Aorta (tissue), 5 donors: ENCODE measurements around the gene PKD1. TPM values are rescaled to one million over a fixed set of nuclear protein-coding genes. Genes with fewer than 3 reads are reported as not detected.
A peak's percentile ranks its signal among the peaks of the same experiment; 100 is the strongest.

ENCODE experiments used
- ATAC-seq: fragments of 200-7000 bp; cut with Tn5 transposase; one replicate; pipeline ENCODE4 v1.9.1; 2022; ENCODE audit warnings: moderate library complexity; ENCODE audit not compliant: low FRiP score
- DNase-seq, 2 donors: peaks; one replicate each; pipeline ENCODE4 v3.0.0-alpha.2; 2020
- H3K27ac ChIP-seq, 2 donors: one replicate each; pipeline ENCODE4 v1.5.1; 2013; ENCODE audit warnings: low read length in 2 of 2, mild to moderate bottlenecking in 2 of 2, moderate library complexity in 2 of 2, control low read depth in 1 of 2, inconsistent platforms in 1 of 2, low read depth in 1 of 2
- H3K27me3 ChIP-seq, 2 donors: one replicate each; pipeline ENCODE4 v1.6.1; 2013; ENCODE audit warnings: control low read depth in 1 of 2, low read length in 1 of 2, mild to moderate bottlenecking in 1 of 2, moderate library complexity in 1 of 2; ENCODE audit not compliant: insufficient read depth in 2 of 2, control insufficient read depth in 1 of 2
- H3K36me3 ChIP-seq, 2 donors: one replicate each; pipeline ENCODE4 v1.6.1; 2013; ENCODE audit warnings: control low read depth in 1 of 2, low read length in 1 of 2, mild to moderate bottlenecking in 1 of 2; ENCODE audit not compliant: insufficient read depth in 2 of 2, control insufficient read depth in 1 of 2
- H3K4me1 ChIP-seq, 2 donors: one replicate each; pipeline ENCODE4 v1.6.1; 2013; ENCODE audit warnings: low read length in 2 of 2, control low read depth in 1 of 2, mild to moderate bottlenecking in 1 of 2, moderate library complexity in 1 of 2; ENCODE audit not compliant: insufficient read depth in 2 of 2, control insufficient read depth in 1 of 2
- H3K4me3 ChIP-seq, 2 donors: one replicate each; pipeline ENCODE4 v1.5.1; 2013; ENCODE audit warnings: low read length in 2 of 2, control low read depth in 1 of 2, mild to moderate bottlenecking in 1 of 2
- H3K9me3 ChIP-seq: one replicate; pipeline ENCODE4 v1.6.1; 2013; ENCODE audit warnings: mild to moderate bottlenecking, low read length; ENCODE audit not compliant: control insufficient read depth
- WGBS, 2 donors: extraction: QIAGEN DNeasy Blood & Tissue Kit; methylation state at CpG; one replicate each; pipeline ENCODE4 v1.1.7; 2013; 5-methylcytosine and 5-hydroxymethylcytosine counted together
- intact Hi-C, 2 donors: fragments of 100-400 bp; cut with DNase I; formaldehyde crosslinking; loops; one replicate each; pipeline versions ENCODE4 v1.14.2 to v1.15.0; 2022
- polyA plus RNA-seq, 2 donors: library from polyadenylated mRNA; stranded (reverse); fragments of 200-250 nt; gene quantifications; one replicate each; pipeline ENCODE4 v1.2.3, GENCODE V29; 2013
- total RNA-seq, 2 donors: library from RNA; stranded (reverse); fragmentation: NEBNext Ultra II Directional; extraction: Animal tissue kit (Norgen Biotek cat#: 25700); gene quantifications; one replicate each; pipeline ENCODE4 v1.2.1, GENCODE V29; 2021
- donor health status: healthy with polysubstance abuse.
- donor health status: Bipolar disorder and iron deficiency.
- donor health status: DM: no; HTN: no; CAD: no.
- donor health status: DM: no; HTN: no; CAD: no.
- donor health status: DM: yes; HTN: yes; CAD: no.

The PKD1 gene
- total and polyA plus RNA-seq, 4 donors, result 42.8 to 337 (median 297) TPM

DNA sequence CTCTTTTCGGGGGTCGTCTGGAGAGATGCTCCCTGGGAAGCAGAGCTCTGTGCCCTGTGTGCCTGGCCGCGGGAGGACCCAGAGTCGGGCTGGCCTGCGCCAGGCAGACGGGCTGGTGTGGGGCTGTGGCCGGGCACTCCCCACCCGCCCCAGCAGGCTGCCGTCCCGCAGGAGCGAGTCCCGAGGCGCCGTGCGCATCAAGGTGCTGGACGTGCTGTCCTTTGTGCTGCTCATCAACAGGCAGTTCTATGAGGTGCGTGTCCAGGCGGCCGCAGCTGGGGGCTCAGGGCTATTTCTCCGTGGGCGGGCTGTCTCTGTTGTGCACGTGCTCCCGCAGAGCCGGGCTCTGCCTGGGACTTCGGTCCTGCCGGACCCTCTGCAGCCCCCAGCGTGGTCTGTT lies 72.9 kb downstream of the PKD1 start:
- H3K27me3 ChIP-seq, result no peaks in the 10 kb centered on the region
- no peak overlapping the region for H3K27ac ChIP-seq
- peaks cover 0 to 2% of the 10 kb centered on the region in 2 donors for H3K36me3 ChIP-seq
- no peak overlapping the region for H3K4me3 ChIP-seq
- DNase-seq (no peak), ATAC-seq (peak; percentile 15)
- no peaks in the 10 kb centered on the region for H3K9me3 ChIP-seq
- WGBS, 2 donors, result 95% methylated on average over 27 to 28 of the region's 28 CpGs
- no peaks in the 10 kb centered on the region for H3K4me1 ChIP-seq
- intact Hi-C loops, result no loop called here

DNA sequence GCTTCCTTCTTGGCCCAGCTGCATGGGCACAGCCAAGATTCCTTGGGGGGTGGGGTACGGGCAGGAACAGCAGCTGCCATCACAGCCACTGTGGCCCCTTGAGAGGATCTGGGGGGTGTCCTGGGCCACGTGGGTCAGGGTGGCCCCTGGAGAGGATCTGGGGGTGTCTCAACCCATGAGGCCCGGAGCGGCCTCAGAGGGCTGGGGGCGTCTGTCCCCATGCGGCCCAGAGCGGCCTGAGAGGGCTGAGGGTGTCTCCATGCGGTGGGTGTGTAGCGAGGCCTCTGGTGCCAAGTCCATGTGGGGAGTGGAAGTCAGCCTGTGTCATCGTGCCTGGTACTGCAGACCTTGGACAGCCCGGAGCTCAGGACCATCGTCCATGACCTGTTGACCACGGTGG lies 74.2 kb downstream of the PKD1 start:
- ATAC-seq (no peak), DNase-seq (no peak)
- H3K4me3 ChIP-seq, result no peak overlapping the region
- no peak overlapping the region for H3K27ac ChIP-seq
- intact Hi-C loops, result no loop called here
- 90 to 92% methylated on average over 13 of the region's 13 CpGs for WGBS, 2 donors
- no peaks in the 10 kb centered on the region for H3K9me3 ChIP-seq
- peaks cover 0 to 2% of the 10 kb centered on the region in 2 donors for H3K36me3 ChIP-seq
- H3K4me1 ChIP-seq, result no peaks in the 10 kb centered on the region
- H3K27me3 ChIP-seq, result no peaks in the 10 kb centered on the region

- Histone ChIP-seq H3K27ac (no peak overlapping the region), H3K27me3 (no peaks in the 10 kb centered on the region), H3K4me1 (no peaks in the 10 kb centered on the region), H3K36me3 (peaks cover 0 to 2% of the 10 kb centered on the region in 2 donors), H3K9me3 (no peaks in the 10 kb centered on the region), H3K4me3 (no peak overlapping the region)
- DNase-seq, result no peak
- 92% methylated on average over 16 to 18 of the region's 18 CpGs for WGBS, 2 donors
- intact Hi-C loops, result no loop called here
- no peak for ATAC-seq
These were observed 74.7 kb downstream of the PKD1 start for GRCh38 chr16:2061023-2061422.

DNA sequence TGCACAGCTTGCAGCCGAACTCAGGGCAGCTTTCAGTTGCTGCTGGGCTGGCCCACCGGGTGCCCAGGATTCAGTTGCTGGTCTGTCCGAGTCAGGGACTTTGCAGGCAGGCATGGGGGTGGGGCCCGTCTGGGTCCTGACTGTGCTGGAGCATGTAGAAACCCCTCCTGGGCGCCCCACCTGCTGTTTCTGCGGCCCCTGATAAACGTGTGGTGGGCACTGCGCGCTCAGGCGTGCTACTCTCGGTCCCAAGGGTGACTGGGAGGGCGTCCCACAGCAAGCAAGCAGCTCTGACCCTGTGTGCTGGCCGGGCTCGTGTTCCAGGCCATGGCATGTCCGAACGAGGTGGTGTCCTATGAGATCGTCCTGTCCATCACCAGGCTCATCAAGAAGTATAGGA lies 75.4 kb downstream of the PKD1 start:
- Histone ChIP-seq H3K36me3 (peaks cover 0 to 2% of the 10 kb centered on the region in 2 donors), H3K4me3 (no peak overlapping the region), H3K4me1 (no peaks in the 10 kb centered on the region), H3K9me3 (no peaks in the 10 kb centered on the region), H3K27ac (no peak overlapping the region), H3K27me3 (no peaks in the 10 kb centered on the region)
- WGBS, 2 donors, result 80 to 86% methylated on average over 17 of the region's 17 CpGs
- ATAC-seq, result no peak
- DNase-seq, result no peak
- intact Hi-C loops, result no loop called here

DNA sequence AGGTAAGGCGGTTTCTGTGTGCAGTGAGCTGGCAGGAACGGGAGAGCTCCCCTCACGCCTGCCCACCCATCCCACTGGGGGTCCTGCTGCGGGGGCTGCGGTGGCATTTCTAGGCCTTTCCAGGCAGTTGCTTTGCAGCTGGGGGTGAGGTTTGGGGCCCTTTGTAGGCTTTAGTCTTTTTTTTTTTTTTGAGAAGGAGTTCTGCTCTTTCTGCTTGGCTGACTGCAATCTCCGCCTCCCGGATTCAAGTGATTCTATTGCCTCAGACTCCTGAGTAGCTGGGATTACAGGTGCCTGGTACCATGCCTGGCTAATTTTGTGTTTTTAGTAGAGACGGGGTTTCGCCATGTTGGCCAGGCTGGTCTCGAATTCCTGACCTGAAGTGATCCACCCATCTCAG lies 76.8 kb downstream of the PKD1 start:
- H3K4me3 ChIP-seq, result no peak overlapping the region
- no peak for ATAC-seq
- no peaks in the 10 kb centered on the region for H3K4me1 ChIP-seq
- peaks cover 0 to 4% of the 10 kb centered on the region in 2 donors for H3K36me3 ChIP-seq
- intact Hi-C loops, result no loop called here
- no peak overlapping the region for H3K27ac ChIP-seq
- H3K9me3 ChIP-seq, result no peaks in the 10 kb centered on the region
- no peak for DNase-seq
- 94 to 95% methylated on average over 10 of the region's 10 CpGs for WGBS, 2 donors
- no peaks in the 10 kb centered on the region for H3K27me3 ChIP-seq

DNA sequence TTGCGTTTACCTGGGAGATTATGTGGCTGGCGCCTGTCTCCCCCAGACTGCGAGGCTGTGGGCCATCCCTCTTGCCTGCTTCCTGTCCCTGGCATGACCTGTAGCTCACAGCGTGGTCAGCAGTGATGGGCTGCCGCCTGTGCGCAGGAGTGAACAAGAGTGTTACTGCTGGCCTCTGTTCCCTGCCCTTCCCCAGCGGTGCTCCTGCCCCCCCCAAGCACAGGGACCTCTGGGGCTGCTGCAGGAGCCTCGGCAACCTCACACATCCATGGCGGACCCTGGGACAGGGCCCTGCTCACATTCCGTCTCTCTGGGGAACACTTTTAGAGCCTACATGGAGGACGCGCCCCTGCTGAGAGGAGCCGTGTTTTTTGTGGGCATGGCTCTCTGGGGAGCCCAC lies 77.3 kb downstream of the PKD1 start:
- Histone ChIP-seq H3K4me3 (no peak overlapping the region), H3K4me1 (no peaks in the 10 kb centered on the region), H3K27ac (no peak overlapping the region), H3K9me3 (no peaks in the 10 kb centered on the region), H3K36me3 (peaks cover 0 to 7% of the 10 kb centered on the region in 2 donors), H3K27me3 (no peaks in the 10 kb centered on the region)
- intact Hi-C loops, result no loop called here
- 84 to 87% methylated on average over 13 of the region's 13 CpGs for WGBS, 2 donors
- DNase-seq (no peak), ATAC-seq (no peak)

- Histone ChIP-seq H3K27me3 (no peaks in the 10 kb centered on the region), H3K36me3 (peaks cover 0 to 6% of the 10 kb centered on the region in 2 donors), H3K9me3 (no peaks in the 10 kb centered on the region), H3K4me3 (no peak overlapping the region), H3K4me1 (no peaks in the 10 kb centered on the region), H3K27ac (no peak overlapping the region)
- intact Hi-C loops, result no loop called here
- no peak for DNase-seq
- ATAC-seq, result no peak
- 89 to 92% methylated on average over 10 of the region's 10 CpGs for WGBS, 2 donors
These were observed 78.3 kb downstream of the PKD1 start for GRCh38 chr16:2057438-2057837.

- H3K27ac ChIP-seq, result no peak overlapping the region
- DNase-seq (no peak), ATAC-seq (no peak)
- no peak overlapping the region for H3K4me3 ChIP-seq
- H3K4me1 ChIP-seq, result no peaks in the 10 kb centered on the region
- H3K27me3 ChIP-seq, result no peaks in the 10 kb centered on the region
- H3K9me3 ChIP-seq, result no peaks in the 10 kb centered on the region
- peaks cover 0 to 6% of the 10 kb centered on the region in 2 donors for H3K36me3 ChIP-seq
- 86 to 88% methylated on average over 19 of the region's 19 CpGs for WGBS, 2 donors
- intact Hi-C loops, result no loop called here
These were observed 78.9 kb downstream of the PKD1 start for GRCh38 chr16:2056681-2057407.

DNA sequence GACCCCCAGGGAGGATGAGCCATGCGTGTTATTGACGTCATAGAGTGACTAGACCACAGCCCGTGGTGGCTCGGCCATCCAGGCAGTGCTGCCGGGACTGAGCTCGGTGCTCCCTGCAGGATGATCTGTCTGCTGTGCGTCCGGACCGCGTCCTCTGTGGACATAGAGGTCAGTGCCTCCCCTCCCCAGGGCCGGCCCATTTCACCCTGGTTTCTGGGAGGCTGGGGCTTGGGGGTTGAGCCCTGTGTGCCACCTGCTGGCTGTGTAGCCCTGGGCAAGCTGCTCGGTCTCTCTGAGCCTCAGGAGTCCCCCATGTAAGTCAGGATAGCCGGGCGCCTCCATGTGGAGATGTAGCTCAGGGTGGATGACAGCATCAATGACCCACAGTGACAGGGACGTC lies 79.6 kb downstream of the PKD1 start:
- ATAC-seq, result no peak
- WGBS, 2 donors, result 73 to 76% methylated on average over 15 of the region's 15 CpGs
- intact Hi-C loops, result no loop called here
- Histone ChIP-seq H3K9me3 (no peaks in the 10 kb centered on the region), H3K4me3 (no peak overlapping the region), H3K27ac (no peak overlapping the region), H3K4me1 (no peaks in the 10 kb centered on the region), H3K27me3 (no peaks in the 10 kb centered on the region), H3K36me3 (peaks cover 0 to 6% of the 10 kb centered on the region in 2 donors)
- no peak for DNase-seq
